ENCODE data around the gene HSPB1.
"Not testable (repeated sequence)": the region's sequence is repeated elsewhere in the genome, so short reads cannot be mapped to it uniquely, and the experiment has no call there.

Gene HSPB1

DNA sequence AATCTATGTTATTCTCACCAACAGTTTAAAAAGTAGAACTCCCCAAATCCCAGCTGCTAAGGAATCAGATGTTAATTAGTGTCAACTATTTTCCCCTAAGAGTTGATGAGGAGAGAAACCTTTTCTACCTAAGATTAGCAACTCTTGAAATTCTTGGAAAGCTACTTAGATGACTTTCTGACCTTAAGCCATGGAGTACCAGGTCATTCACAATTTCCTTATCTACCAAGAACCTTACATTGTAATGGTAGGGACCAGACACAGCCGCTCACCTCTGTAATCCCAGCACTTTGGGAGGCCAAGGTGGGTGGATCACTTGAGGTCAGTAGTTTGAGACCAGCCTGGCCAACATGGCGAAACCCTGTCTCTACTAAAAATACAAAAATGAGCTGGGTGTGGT is 32.9 kb downstream of the HSPB1 start:
- FAIRE-seq: not testable (repeated sequence)

DNA sequence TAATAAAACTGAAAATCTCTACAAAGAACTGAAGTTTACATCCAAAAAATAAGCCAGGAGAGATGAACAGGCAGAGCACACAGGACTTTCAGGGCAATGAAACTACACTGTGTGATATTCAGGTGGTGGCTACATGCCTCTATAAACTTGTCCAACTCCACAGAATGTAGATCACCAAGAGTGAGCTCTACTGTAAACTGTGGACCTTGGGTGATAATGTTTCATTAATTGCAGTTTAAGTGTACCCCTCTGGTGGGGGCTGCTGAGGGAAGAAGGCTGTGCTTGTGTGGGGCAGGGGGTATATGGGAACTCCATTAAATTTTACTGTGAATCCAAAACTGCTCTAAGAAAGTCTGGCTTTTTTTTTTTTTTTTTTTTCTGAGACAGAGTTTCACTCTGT is 33.6 kb downstream of the HSPB1 start:
- FAIRE-seq: no peak

DNA sequence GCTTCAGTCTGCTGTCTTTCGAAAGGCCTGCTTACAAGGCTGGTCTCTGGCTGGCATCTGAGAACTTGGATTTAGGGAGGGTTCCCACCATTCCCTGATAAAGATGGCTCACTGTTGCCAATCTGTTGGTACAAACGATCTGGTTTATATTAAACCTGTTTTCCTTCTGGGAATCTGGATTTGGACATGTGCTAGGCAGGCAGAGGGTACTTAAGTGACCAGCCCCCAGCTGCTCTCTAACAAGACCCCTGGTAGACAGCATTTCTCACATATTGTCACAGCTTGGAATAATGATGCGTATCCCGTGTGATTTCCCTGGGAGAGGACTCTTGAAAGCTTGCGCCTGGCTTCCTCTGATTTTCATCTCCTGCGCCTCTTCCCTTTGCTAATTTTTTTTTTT is 34.7 kb downstream of the HSPB1 start:
- no peak for FAIRE-seq

DNA sequence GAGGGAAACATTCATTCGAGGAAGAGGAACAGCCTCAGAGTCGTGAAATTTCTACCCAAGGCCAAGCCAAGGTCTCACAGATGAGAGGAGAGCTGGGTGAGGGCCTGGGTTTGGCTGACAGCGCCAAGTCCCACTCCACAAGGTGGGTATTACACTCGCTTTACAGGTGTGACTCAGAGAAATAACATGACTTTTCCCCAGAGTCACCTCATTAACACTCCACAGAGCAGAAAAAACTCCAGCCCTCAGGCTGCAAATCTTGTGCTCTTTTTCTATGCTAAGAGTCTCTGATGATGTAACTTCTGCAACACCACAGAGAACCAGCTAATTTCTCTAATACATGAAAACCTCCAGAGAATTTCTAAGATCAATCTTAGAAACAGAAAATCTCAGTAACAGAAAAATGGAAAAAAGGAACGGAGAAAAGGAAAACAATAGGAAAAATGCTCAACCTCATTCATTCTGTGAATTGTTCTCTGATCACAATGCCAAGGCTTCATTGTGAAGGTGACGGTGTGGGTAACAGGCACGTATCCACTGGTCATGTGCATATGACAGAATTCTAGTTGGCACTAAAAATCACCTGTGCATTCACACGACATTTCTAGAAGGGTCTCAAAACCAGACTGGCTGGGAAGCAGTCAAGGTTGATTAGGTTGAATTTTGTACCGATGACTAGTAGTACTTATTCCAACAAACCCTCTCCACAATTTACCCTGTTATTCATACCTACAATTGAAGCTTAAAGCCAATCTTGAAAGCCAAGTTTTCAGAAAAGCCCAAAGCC is 36.0 kb downstream of the HSPB1 start:
- FAIRE-seq: peak; percentile 75

DNA sequence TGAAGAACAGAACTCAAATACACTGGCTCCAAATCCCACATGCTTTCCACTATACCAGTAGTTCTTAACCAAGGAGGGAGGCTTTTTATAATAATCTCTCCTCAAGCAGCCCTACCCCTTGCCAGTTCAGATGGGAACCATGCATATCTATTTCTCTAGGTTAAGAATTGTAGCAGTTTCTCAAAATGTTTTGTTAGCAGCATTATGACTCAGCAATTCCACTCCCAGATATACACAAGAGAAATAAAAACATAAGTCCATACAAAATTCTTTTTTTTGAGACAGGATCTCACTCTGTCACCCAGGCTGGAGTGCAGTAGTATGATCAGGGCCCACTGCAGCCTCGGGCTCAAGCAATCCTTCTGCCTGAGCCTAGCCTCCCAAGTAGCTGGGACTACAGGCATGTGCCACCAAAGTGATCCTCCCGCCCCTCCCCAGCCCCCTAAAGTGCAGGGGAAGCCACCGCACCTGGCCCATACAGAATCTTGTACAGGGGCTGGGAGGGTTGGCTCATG is 38.2 kb downstream of the HSPB1 start:
- FAIRE-seq: no peak

DNA sequence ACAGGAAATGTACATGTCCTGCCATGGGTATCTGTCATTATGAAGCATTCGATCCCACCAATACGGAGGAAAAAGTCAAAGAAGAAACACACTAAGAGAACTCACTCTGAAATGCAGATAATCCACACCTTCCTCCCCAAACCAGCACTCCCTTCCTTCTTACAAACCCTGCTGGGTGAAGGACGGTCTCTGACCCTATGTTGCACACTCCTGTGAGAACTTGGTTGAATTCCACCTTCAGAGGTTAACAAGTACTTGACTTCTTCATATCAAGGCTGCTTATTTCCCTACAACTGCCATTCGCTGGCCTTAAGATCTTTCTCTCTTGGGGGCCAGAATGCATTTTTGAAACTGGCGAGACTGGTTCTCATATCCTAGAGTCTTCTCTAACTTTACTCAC is 39.7 kb downstream of the HSPB1 start:
- no peak for FAIRE-seq

DNA sequence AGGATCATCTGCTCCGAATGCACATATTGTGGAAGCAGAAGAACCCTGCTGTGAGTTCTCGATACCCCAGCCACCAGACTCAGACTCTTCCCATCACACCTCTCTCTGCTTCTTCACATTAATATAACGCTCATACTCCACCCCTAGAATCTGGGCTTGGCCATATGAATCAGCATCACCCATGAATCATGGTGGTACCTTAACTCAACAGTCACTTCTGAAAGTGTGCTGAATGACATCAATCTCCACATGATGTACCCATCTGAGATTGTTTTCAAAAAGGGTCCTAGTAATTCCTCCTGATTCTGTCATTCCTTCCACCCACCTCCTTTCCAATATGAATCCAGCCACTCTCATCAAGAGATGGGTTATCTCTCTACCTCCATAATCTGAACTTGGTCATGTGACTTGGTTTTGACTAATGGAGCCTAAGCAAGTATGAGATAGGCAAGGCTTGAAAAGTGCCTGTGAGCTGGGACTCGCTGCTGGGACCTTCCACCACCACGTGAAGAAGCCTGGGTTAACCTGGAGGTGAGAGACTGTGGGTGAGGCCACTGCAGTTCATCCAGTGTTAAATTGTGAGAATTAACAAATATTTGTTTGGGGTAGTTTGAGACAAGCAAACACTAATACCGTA is 40.9 kb downstream of the HSPB1 start:
- no peak for FAIRE-seq

DNA sequence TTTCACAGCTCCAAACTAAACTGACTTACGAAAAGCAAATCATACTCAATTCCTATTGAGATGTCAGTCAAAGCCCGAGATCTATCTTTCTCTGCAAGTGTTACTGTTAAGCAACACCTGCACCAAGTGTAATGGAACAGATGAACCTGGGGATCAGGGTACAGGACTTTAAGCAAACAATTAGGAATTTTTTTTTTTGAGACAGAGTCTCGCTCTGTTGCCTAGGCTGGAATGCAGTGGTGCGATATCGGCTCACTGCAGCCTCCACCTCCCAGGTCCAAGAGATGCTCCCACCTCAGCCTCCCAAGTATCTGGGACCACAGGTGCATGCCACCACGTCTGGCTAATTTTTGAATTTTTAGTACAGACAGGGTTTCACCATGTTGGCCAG is 41.5 kb downstream of the HSPB1 start:
- no peak for FAIRE-seq

DNA sequence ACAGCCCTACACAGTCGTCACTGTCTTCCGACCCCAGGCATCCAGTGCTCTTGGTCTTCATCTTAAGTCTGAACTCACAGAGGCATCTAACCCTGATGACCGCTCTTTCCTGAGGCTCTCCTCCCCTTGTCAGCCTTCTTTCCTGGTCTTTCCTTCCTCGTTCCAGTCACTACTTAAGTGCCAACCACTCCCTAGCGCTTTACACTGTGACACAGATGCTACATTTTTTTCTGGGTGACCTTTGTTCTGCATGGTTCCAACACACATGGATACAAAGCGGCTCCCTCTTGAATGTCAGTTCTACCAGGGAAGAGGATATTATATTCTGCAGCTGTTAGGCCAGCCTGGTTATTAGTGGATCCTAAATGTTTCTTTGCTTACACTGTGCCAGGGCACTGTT is 43.6 kb downstream of the HSPB1 start:
- FAIRE-seq: no peak

DNA sequence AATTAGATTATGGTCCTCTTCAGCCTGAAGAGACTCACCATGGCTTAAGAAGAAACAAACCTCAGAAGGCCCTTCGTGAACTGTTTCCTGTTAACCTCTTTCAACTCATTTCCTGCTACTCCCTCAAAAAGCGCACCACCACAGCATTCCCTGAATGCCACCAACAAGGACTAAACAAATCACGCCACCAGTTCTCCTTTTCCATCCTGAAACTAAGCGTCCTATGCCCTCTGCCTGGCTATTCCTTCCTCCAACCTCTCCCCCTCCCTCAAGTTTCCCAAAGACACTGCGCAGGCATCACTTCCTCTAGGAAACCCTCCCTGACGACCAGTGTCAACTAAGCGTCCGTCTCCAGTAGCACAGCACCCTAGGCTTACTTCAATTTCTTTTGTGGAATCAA is 44.3 kb downstream of the HSPB1 start:
- no peak for FAIRE-seq

DNA sequence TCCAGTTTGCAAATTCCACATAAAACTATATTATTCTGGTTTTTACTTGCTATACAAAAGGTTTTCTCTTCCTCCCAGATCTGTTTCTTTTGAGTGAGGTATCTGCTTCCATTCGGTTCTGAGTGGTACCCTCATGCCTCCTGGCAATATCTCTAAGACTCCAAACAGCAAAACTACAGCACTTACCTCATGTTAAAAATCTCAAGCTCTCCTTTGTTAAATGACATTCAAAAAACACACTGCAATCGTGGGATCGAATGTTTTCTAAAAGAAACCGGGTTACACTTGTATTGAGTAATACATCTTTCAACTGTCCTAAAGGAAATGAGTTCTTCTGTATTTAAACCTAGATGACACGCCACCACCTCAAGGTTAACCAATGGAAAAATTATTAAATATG is 45.2 kb downstream of the HSPB1 start:
- FAIRE-seq: no peak

DNA sequence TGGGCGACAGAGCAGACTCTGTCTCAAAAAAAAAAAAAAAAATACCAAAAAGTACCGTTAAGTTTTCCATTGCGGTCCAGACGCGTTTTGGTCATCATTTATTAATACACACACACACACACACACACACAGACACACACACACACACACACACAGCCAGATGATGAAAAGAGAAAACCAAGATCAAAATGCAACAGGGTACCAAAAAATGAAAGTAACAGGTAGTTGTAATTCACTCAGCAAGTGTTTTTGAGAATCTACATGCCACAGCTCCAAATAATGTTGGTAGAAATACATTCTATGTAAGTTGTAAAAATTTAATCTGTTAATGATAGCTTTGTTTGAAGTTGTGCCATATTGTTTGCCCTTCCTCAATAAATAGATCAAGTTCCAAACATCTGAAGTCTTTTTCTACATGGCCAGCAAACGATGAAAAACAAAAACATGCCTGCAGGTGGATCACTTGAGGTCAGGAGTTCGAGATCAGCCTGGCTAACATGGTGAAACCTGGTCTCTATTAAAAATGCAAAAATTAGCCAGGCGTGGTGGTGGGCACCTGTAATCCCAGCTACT is 46.9 kb downstream of the HSPB1 start:
- FAIRE-seq: no peak

DNA sequence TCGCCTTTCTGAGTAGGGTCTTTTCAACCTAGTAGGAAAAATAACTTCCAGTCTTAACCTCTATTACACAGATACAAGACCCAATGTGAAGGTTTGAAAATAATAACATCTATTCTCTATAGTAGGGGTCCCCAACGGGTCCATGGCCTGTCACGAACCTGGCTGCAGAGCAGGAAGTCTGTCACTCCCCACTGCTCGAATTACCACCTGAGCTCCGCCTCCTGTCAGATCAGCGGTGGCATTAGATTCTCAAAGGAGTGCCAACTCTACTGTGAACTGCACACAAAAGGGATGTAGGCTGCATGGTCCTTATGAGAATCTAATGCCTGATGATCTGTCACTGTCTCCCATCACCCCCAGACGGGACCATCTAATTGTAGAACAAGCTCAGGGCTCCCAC is 48.9 kb downstream of the HSPB1 start:
- no peak for FAIRE-seq

DNA sequence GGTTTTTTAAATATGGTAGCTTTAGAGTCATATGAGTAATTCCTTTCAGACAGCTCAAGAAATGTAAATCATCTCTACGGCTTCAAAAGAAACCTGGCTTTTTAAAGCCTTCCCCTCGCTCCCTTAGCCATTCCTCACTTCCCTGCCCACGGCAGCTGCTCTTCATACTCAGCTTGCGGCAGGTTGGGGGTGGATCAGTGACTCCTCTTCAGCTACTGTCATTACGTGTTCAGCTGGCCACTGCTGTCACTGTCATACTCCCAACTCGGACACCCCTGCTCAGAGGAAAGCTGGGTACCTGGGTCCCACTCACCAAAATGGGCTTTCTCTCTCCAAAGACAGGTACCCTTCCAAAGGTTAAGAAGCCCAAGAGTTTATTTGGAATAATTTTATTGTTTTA is 49.7 kb downstream of the HSPB1 start:
- no peak for FAIRE-seq

DNA sequence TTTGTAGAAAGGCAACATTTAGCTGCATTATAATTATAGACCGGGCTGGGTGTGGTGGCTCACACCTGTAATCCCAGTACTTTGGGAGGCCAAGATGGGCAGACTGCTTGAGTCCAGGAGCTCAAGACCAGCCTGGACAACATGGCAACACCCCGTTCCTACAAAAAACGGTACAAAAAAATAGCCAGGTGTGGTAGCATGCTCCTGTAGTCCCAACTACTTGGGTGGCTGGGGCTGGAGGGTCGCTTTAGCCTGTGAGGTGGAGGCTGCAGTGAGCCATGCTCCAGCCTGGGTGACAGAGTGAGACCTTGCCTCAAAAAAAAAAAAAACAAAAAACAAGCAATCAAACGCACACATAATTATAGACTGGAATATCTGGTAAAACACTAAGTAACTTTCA is 51.3 kb downstream of the HSPB1 start:
- FAIRE-seq: no peak

Measured in G401.6 (cell line).